ENCODE results near the gene LSM4. TPM values are rescaled to one million over a fixed set of nuclear protein-coding genes. Genes with fewer than 3 reads are reported as not detected.

LSM4 gene
- total and polyA plus RNA-seq, 2 of the 13 experiments (the other 11 are each of a cell fraction or from before 2014, with no cell fraction given), result 65.8 to 166 TPM

DNA sequence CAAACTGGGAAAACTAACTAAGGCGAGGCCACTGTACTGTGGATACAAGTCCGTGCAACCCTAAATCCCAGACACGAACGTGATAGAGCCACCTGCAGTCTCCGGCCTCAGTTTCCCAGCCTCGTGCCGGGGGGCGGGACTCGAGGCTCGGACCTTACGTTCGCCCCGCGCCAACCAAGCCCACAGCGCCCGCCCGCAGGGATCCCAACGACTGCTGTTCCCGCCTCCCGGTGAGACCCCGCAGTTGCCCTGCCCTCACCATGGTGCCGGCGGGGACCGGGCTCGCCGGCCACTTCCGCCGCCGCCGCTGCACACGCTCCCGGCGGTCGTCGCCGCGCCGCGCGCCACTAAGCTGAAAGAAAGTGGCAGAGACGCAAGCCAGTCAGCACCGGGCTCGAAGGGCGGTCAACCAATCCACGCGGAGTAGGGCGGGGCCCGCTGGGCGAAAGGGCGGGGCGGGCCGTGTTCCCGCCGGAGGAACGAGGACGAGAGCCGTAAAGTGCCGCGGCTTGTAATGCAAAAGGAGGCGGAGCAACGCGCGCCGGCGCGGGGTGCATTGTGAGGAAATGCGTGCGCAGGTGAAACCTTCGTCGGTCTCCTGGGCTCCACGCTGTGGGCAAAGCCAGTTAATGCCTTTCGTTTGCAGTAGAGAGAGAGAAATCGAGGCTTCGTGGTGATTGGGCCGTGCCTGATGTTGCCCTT, at the start of gene LSM4 (continued):
- peak; percentile 72 for TF ChIP-seq AGO1 (IDR thresholded peaks at IDR 0.05; ENCODE audit: low read depth, low read length, poor library complexity, severe bottlenecking)
- no peak for TF ChIP-seq ZNF225 (CRISPR knock-in tag; IDR thresholded peaks at IDR 0.05)
- TF ChIP-seq RAD51 (IDR thresholded peaks at IDR 0.05; ENCODE audit: borderline replicate concordance), result no peak
- TF ChIP-seq, protein P1, sequence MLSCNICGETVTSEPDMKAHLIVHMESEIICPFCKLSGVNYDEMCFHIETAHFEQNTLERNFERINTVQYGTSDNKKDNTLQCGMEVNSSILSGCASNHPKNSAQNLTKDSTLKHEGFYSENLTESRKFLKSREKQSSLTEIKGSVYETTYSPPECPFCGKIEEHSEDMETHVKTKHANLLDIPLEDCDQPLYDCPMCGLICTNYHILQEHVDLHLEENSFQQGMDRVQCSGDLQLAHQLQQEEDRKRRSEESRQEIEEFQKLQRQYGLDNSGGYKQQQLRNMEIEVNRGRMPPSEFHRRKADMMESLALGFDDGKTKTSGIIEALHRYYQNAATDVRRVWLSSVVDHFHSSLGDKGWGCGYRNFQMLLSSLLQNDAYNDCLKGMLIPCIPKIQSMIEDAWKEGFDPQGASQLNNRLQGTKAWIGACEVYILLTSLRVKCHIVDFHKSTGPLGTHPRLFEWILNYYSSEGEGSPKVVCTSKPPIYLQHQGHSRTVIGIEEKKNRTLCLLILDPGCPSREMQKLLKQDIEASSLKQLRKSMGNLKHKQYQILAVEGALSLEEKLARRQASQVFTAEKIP (CRISPR knock-in tag; IDR thresholded peaks at IDR 0.05; ENCODE audit: borderline replicate concordance), result no peak
- TF ChIP-seq ZNF20 (CRISPR knock-in tag; IDR thresholded peaks at IDR 0.05), result no peak
- no peak; the same call in 1 of the 2 replicates for TF ChIP-seq ZNF335 (CRISPR knock-in tag; IDR thresholded peaks at IDR 0.05)
- no peak for TF ChIP-seq ZNF121 (CRISPR knock-in tag; IDR thresholded peaks at IDR 0.05)
- TF ChIP-seq, protein P2, sequence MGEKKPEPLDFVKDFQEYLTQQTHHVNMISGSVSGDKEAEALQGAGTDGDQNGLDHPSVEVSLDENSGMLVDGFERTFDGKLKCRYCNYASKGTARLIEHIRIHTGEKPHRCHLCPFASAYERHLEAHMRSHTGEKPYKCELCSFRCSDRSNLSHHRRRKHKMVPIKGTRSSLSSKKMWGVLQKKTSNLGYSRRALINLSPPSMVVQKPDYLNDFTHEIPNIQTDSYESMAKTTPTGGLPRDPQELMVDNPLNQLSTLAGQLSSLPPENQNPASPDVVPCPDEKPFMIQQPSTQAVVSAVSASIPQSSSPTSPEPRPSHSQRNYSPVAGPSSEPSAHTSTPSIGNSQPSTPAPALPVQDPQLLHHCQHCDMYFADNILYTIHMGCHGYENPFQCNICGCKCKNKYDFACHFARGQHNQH (CRISPR knock-in tag; IDR thresholded peaks at IDR 0.05), result peak; percentile 62; the same call in 1 of the 2 replicates
- TF ChIP-seq, protein P3, sequence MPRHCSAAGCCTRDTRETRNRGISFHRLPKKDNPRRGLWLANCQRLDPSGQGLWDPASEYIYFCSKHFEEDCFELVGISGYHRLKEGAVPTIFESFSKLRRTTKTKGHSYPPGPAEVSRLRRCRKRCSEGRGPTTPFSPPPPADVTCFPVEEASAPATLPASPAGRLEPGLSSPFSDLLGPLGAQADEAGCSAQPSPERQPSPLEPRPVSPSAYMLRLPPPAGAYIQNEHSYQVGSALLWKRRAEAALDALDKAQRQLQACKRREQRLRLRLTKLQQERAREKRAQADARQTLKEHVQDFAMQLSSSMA (CRISPR knock-in tag; IDR thresholded peaks at IDR 0.05), result no peak
- TF ChIP-seq, protein P4, sequence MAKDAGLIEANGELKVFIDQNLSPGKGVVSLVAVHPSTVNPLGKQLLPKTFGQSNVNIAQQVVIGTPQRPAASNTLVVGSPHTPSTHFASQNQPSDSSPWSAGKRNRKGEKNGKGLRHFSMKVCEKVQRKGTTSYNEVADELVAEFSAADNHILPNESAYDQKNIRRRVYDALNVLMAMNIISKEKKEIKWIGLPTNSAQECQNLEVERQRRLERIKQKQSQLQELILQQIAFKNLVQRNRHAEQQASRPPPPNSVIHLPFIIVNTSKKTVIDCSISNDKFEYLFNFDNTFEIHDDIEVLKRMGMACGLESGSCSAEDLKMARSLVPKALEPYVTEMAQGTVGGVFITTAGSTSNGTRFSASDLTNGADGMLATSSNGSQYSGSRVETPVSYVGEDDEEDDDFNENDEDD (CRISPR knock-in tag; IDR thresholded peaks at IDR 0.05; ENCODE audit: borderline replicate concordance), result peak; percentile 98
- TF ChIP-seq MTF1 (CRISPR knock-in tag; IDR thresholded peaks at IDR 0.05), result peak; percentile 98
- TF ChIP-seq ZNF496 (CRISPR knock-in tag; IDR thresholded peaks at IDR 0.05; ENCODE audit: insufficient replicate concordance), result no peak
- peak; percentile 56; the same call in 1 of the 2 replicates for TF ChIP-seq CEBPG (CRISPR knock-in tag; IDR thresholded peaks at IDR 0.05)
- TF ChIP-seq ZNF768 (CRISPR knock-in tag; IDR thresholded peaks at IDR 0.05), result peak; percentile 46; the same call in 1 of the 2 replicates
- no peak; the same call in 1 of the 2 replicates for TF ChIP-seq SALL2 (CRISPR knock-in tag; IDR thresholded peaks at IDR 0.05)
- TF ChIP-seq HOXA7 (CRISPR knock-in tag; IDR thresholded peaks at IDR 0.05), result no peak
- TF ChIP-seq ZNF652 (CRISPR knock-in tag; IDR thresholded peaks at IDR 0.05; ENCODE audit: borderline replicate concordance, low read depth), result no peak
- TF ChIP-seq HNRNPK (IDR thresholded peaks at IDR 0.05; ENCODE audit: low read depth, low read length, poor library complexity, severe bottlenecking), result no peak
- no peak for TF ChIP-seq ZNF34 (CRISPR knock-in tag; IDR thresholded peaks at IDR 0.05; ENCODE audit: borderline replicate concordance)
- TF ChIP-seq, protein P5, sequence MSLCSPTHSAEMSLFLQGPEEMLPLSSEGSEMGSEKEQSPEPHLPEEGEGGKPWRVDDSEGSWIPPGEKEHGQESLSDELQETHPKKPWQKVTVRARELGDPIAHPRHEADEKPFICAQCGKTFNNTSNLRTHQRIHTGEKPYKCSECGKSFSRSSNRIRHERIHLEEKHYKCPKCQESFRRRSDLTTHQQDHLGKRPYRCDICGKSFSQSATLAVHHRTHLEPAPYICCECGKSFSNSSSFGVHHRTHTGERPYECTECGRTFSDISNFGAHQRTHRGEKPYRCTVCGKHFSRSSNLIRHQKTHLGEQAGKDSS (CRISPR knock-in tag; IDR thresholded peaks at IDR 0.05; ENCODE audit: borderline replicate concordance, low read depth), result no peak
- no peak for TF ChIP-seq ZNF251 (CRISPR knock-in tag; IDR thresholded peaks at IDR 0.05)
- no peak for TF ChIP-seq PRMT3 (CRISPR knock-in tag; IDR thresholded peaks at IDR 0.05; ENCODE audit: borderline replicate concordance, low read depth)
- no peak for TF ChIP-seq ARID2 (CRISPR knock-in tag; IDR thresholded peaks at IDR 0.05; ENCODE audit: borderline replicate concordance)
- no peak for TF ChIP-seq ZNF24 (IDR thresholded peaks at IDR 0.05)
- no peak; the same call in 1 of the 2 replicates for TF ChIP-seq ZNF749 (CRISPR knock-in tag; IDR thresholded peaks at IDR 0.05; ENCODE audit: borderline replicate concordance)
